HT1080 (cell line): ENCODE results near the gene ATP2C2. TPM values are rescaled to one million over a fixed set of nuclear protein-coding genes. Genes with fewer than 3 reads are reported as not detected.
A peak's percentile ranks its signal among the peaks of the same experiment; 100 is the strongest.

Source experiments
- DNase-seq: peaks from one replicate; pipeline ENCODE4 v3.0.0-alpha.2; 2015; ENCODE audit warnings: low read depth
- total RNA-seq: library from RNA; depleted of rRNA; stranded (reverse); fragments of >200 nt; shearing (Covaris generic); gene quantifications from 2 replicates; pipeline ENCODE4 v1.2.3, GENCODE V29; 2014

The ATP2C2 gene
- total RNA-seq, 1 experiment from 2014 or later: not detected

- no peak for DNase-seq
These were observed 119.0 kb downstream of the ATP2C2 start for GRCh38 chr16:84487358-84487757.

DNA sequence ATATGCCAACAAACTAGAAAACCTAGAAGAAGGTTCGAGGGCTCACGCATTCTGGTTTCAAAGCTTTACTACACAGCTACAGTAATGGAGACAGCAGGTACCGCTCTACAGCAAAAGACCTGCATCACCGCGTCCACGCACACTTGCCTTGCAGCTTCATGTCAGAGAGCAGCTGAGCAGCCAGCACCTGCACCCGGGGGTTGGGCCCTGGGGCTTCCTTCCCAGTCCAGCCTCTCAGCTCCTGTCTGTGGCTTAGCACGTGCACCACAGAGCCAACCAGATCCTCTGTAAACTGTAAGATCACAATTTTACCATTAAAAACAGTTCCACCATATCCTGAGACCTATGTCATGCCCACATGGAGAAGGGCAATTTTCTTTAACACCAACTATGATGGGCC is 120.8 kb downstream of the ATP2C2 start:
- DNase-seq: no peak

GRCh38 chr16:84495506-84495905 is 127.2 kb downstream of the ATP2C2 start:
- no peak for DNase-seq

- DNase-seq: no peak
These were observed 128.7 kb downstream of the ATP2C2 start for GRCh38 chr16:84496991-84497390.

- no peak for DNase-seq
These were observed 129.3 kb downstream of the ATP2C2 start for GRCh38 chr16:84497418-84498222.

DNA sequence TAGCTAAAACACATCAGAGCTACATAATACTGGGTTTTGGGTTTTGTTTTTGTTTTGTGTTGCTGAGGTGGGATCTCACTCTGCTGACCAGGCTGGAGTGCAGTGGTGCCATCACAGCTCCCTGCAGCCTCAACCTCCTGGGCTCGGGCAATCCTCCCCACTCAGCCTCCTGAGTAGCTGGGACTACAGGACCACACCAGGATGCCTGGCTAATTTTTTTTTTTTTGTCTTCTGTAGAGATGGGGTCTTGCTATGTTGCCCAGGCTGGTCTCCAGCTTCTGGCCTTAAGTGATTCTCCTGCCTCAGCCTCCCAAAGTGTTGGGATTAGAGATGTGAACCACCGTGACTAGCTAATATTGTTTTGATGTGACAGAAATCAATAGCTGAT is 129.9 kb downstream of the ATP2C2 start:
- no peak for DNase-seq

DNA sequence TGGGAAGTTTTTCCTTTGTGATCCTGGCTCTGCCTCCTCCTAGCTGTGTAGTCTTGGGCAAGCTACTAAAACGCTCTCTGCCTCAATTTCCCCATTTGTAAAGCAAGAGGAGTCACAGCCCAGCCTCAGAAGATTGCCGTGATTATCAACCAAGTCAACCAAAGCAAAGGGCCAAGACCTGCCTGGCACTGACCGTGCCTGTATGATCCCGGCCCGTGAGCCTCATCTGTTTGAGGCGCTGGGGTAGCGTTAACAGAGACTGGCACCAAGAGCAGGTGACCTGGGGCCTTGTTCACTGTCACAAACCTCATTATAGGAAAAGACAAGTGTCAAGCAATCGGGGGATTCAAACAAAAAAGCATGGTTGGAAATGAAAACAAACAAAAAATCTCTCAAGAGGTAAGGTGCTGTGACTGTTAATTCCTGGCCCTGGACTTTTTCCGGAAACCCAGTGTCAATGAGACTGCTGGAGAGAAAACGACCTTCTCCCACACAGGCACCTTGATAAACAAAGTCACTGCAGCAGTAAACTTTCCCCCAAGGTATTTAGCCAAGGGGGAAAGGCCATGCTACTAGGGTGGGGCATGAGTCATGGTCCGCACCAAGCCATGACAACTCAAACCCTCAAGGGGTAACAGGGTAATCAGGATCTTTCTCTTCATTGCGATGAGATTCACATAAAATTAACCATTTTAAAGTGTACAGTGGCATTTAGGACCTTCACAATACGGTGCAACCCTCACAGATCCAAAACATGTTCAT is 130.7 kb downstream of the ATP2C2 start:
- DNase-seq: no peak

DNA sequence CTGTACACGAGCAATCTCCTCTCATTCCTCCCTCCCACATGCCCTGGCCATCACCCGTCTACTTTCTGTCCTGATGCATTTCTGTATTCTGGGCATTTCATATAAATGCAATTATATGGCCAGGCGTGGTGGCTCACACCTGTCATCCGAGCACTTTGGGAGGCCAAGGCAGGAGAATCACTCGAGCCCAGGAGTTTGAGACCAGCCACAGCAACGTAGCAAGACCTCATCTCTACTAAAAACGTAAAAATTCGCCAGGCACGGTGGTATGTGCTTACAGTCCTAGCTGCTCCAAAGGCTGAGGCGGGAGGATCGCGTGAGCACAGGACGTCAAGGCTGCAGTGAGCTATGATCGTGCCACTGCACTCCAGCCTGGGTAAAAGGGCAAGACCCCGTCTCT is 131.3 kb downstream of the ATP2C2 start:
- DNase-seq: no peak

GRCh38 chr16:84500531-84500930 is 132.2 kb downstream of the ATP2C2 start:
- no peak for DNase-seq

GRCh38 chr16:84501077-84501735 is 132.9 kb downstream of the ATP2C2 start:
- DNase-seq: peak; percentile 94

- no peak for DNase-seq
These were observed 133.7 kb downstream of the ATP2C2 start for GRCh38 chr16:84502075-84502474.

GRCh38 chr16:84502581-84502980 is 134.2 kb downstream of the ATP2C2 start:
- no peak for DNase-seq

DNA sequence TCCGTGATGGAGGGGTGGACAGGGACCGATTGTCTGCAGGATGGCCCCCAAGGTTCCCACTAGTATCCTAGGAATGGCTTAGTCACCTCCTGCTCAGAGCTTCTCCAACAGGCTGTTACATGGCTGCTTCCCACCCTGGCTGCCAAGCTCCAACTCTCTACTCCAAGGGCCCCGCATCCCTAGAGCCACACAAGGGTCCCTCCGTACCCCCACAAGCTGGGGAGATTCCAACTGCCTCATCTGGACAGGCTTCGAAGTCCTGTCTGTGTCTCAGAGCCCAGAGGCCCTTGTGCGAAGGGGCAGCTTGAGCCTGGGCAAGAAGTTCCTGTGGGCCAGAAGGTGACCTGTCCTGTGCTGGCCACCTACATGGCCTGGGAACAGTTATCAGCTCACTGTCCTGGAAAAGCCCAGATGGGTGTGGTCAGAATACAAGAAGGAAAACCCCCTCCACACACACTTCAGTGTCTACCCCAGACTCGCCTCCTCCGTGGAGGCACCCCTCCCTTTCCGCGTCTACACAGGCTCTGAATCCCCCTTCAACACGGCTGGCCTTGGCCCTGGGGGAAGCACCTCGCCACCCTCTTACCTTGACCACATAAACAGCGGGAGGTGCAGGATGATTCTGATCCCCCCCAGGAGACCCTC is 135.5 kb downstream of the ATP2C2 start:
- peak; percentile 47 for DNase-seq

DNA sequence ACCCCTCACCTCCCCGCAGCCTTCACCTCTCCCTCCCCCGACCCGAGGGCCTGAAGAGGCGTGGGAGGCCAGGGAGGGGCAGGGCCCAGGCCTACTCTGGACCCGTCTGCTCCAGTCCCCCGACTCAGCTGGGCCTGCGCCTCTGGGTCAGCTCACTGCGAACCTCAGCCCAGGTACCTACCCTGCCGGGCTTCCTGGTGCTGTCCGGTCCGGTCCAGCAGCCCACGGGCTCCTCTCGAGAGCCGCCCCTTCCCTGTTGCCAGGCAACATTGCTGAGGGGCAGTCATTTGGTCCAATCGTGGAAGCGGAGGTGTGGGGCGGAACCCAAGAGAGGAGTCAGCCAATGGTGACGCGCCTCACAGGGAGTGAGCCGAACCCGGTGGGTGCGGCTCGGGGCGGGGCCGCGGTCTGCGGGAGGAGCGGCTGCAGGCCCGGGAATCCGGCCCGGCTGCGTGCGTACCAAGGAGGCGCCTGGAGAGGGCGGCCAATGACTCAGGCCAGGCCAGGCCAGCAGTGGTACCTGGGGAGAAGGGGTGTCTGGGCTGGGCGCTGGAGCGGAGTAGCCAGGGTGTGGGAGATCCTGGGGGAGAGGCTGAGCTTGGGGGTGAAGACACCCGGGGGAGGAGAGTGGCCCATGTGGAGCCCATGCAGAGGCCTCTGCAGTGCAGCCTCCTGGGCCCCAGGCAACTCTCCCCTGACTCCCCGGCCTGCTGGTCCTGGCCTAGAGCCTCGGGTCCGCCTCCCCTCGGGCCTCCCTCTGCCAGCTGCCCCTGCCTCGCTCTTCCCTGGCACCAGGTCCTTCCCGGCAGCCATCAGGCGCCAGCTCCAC is 136.3 kb downstream of the ATP2C2 start, which contains the start of gene MEAK7:
TSS of gene MEAK7 (minus strand) at position 240 of the 829 bp plus-strand sequence. CDS start 6,573 bp downstream, outside the sequence.
- DNase-seq: peak; percentile 98

GRCh38 chr16:84505249-84506187 is 137.2 kb downstream of the ATP2C2 start:
- no peak for DNase-seq

DNA sequence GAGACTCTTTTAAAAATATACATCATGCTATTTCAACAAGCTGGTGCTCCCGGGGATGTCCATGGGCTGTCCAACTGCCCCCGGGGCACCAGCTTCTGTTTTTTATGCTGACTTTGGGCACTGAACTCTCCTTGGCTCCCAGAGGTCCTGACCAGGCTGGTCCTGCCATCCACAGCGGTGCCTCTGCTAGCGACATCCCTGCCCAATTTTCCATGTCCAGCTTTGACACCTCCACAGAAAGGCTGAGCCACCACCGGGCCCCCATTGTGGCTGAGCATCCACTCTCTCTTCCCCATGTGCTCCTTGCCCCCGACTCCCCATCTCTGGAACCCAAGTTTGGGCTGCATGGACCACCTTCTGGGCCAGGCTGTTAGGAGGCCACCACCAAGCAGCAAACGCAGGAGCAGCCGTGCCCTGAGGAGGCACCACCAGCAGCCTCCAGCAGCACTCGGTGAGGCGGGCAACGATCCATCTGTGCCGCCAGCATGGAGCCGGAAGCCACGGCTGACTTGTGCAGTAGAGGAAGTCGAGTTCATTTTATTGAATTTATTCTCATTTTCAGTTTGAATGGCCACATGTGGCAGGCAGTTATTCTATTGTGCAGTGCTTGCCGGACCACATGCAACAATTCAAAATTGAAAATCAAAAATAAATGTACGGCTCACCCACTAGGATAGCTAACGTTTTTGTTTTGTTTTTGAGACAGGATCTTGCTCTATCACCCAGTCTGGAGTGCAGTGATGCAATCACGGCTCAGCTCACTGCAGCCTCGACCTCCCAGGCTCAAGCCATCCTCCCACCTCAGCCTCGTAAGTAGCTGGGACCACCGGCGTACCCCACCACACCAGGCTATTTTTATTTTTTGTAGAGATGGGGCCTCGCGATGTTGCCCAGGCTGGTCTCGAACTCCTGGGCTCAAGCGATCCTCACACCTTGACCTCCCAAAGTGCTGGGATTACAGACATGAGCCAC is 139.0 kb downstream of the ATP2C2 start:
- DNase-seq: no peak

DNA sequence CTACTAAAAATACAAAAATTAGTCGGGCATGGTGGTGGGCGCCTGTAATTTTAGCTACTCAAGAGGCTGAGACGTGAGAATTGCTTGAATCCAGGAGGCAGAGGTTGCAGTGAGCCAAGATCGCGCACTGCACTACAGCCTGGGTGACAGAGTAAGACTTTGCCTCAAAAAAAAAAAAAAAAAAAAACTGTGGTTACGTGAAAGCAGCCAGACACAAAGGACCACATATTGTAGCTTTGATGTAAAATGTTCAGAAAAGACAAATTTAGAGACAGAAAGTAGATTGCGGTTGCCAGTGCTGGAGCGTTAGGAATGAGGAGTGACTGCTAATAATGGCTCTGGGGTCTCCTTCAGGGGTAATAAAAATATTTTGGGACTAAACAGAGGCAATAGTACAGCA is 140.2 kb downstream of the ATP2C2 start:
- DNase-seq: no peak
